PC-3 (cell line): ENCODE measurements around the gene TLNRD1.

ENCODE experiments used
- EZH2 ChIP-seq: fragments of 300-600 bp; sonication (generic); IDR thresholded peaks from one replicate; pipeline ENCODE4 v1.6.1; 2017; ENCODE audit warnings: antibody characterized with exemption, mild to moderate bottlenecking, low read length; ENCODE audit not compliant: unreplicated experiment
- TF ChIP-seq, protein P1 (sequence below): fragments of 300-600 bp; sonication (generic); conservative IDR thresholded peaks from 2 replicates; pipeline ENCODE4 v1.5.1; 2017; ENCODE audit warnings: antibody characterized with exemption, low read depth, mild to moderate bottlenecking, low read length

DNA sequence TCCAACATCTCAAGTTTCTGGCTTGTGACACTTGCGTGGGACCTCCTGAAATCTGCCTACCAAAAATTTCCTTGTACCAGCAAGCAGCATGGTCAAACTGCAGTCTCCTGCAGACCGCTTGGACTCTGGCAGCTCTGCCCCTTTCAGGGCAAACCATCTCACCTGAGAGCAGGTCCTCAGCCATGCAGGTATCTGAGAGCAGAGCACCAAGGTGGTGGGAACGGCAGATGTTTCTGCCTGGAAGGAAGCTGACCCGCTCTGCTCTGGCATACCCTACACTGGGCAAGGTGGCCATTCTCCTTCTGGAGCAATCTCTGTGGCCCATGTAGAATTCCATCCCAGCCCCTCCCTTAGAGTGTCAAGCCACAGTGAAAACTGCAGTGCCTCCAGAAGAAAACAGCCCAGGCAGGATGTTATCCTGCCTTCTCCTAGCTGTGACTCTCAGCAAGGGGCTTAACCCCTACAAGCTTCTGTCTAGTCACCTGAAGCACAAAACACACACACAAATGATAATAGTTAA, 32.7 kb upstream of the TLNRD1 start:
- no peak for TF ChIP-seq EZH2
- TF ChIP-seq, protein P1, sequence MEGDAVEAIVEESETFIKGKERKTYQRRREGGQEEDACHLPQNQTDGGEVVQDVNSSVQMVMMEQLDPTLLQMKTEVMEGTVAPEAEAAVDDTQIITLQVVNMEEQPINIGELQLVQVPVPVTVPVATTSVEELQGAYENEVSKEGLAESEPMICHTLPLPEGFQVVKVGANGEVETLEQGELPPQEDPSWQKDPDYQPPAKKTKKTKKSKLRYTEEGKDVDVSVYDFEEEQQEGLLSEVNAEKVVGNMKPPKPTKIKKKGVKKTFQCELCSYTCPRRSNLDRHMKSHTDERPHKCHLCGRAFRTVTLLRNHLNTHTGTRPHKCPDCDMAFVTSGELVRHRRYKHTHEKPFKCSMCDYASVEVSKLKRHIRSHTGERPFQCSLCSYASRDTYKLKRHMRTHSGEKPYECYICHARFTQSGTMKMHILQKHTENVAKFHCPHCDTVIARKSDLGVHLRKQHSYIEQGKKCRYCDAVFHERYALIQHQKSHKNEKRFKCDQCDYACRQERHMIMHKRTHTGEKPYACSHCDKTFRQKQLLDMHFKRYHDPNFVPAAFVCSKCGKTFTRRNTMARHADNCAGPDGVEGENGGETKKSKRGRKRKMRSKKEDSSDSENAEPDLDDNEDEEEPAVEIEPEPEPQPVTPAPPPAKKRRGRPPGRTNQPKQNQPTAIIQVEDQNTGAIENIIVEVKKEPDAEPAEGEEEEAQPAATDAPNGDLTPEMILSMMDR, result no peak
